Lower lobe of right lung (tissue), 2 donors: Measurements from ENCODE around the gene NBL1. TPM values are rescaled to one million over a fixed set of nuclear protein-coding genes. Genes with fewer than 3 reads are reported as not detected.
A peak's percentile ranks its signal among the peaks of the same experiment; 100 is the strongest.

ENCODE experiments used
- ATAC-seq, 2 donors: fragments of 200-7000 bp; cut with Tn5 transposase; one replicate each; pipeline ENCODE4 v1.9.1; 2020 to 2022; ENCODE audit warnings: mild to moderate bottlenecking in 2 of 2, moderate library complexity in 2 of 2
- DNase-seq: peaks from one replicate; pipeline ENCODE4 v3.0.0-alpha.2; 2020
- H3K27ac ChIP-seq: fragments of 200-600 bp; one replicate; pipeline ENCODE4 v1.8.0; 2022
- H3K27me3 ChIP-seq: fragments of 200-600 bp; one replicate; pipeline ENCODE4 v1.8.0; 2022; ENCODE audit warnings: low read depth
- H3K36me3 ChIP-seq: fragments of 200-600 bp; one replicate; pipeline ENCODE4 v1.8.0; 2022; ENCODE audit warnings: mild to moderate bottlenecking
- H3K4me1 ChIP-seq: fragments of 200-600 bp; one replicate; pipeline ENCODE4 v1.8.0; 2022
- H3K4me3 ChIP-seq: fragments of 200-600 bp; one replicate; pipeline ENCODE4 v1.8.0; 2022; ENCODE audit warnings: mild to moderate bottlenecking
- H3K9me3 ChIP-seq: fragments of 200-600 bp; one replicate; pipeline ENCODE4 v1.8.0; 2022
- intact Hi-C: fragments of 100-400 bp; cut with DNase I; formaldehyde crosslinking; loops from one replicate; pipeline ENCODE4 v1.11.0; 2022
- total RNA-seq: library from RNA; stranded (reverse); fragmentation: NEBNext Ultra II Directional; extraction: Animal tissue kit (Norgen Biotek cat#: 25700); gene quantifications from one replicate; pipeline ENCODE4 v1.2.1, GENCODE V29; 2021
- TF ChIP-seq, protein P1 (sequence below): fragments of 200-600 bp; IDR thresholded peaks from one replicate; pipeline ENCODE4 v1.8.0; 2022; ENCODE audit warnings: antibody characterized with exemption, mild to moderate bottlenecking
- donor health status: DM: no; HTN: yes; CAD: no; lungs with severe emphysema.

NBL1 gene
- total RNA-seq, 1 donor from 2014 or later: 126 TPM

GRCh38 chr1:19668888-19669287, 24.8 kb downstream of the NBL1 start:
- no peak for ATAC-seq
- no peaks in the 10 kb centered on the region for H3K36me3 ChIP-seq
- H3K4me3 ChIP-seq: no peak overlapping the region
- peaks cover 43% of the 10 kb centered on the region for H3K27me3 ChIP-seq
- intact Hi-C loops: no loop called here
- H3K9me3 ChIP-seq: no peaks in the 10 kb centered on the region
- no peak for DNase-seq
- H3K4me1 ChIP-seq: no peaks in the 10 kb centered on the region
- TF ChIP-seq, protein P1, sequence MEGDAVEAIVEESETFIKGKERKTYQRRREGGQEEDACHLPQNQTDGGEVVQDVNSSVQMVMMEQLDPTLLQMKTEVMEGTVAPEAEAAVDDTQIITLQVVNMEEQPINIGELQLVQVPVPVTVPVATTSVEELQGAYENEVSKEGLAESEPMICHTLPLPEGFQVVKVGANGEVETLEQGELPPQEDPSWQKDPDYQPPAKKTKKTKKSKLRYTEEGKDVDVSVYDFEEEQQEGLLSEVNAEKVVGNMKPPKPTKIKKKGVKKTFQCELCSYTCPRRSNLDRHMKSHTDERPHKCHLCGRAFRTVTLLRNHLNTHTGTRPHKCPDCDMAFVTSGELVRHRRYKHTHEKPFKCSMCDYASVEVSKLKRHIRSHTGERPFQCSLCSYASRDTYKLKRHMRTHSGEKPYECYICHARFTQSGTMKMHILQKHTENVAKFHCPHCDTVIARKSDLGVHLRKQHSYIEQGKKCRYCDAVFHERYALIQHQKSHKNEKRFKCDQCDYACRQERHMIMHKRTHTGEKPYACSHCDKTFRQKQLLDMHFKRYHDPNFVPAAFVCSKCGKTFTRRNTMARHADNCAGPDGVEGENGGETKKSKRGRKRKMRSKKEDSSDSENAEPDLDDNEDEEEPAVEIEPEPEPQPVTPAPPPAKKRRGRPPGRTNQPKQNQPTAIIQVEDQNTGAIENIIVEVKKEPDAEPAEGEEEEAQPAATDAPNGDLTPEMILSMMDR: no peak
- H3K27ac ChIP-seq: no peak overlapping the region

DNA sequence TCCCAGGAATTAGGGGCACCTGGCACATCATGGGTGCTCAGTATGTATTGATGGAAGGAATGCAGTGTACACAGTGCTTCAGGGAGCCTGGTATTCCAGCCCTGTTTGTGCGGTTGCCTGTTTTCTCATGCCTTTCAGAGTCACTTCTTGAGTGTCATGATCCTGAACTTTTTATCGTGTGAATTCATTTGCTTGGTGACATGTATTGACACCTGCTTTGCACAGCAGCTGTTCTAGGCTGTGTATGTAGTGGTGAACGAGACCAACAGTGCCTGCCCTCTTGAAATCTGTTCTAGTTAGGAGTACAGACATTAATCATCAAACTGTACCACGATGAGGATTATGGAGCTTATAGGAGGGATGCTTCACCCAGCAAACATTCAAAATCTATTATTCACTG, 26.7 kb downstream of the NBL1 start:
- TF ChIP-seq, protein P1: no peak
- ATAC-seq: no peak
- intact Hi-C loops: no loop called here
- no peak for DNase-seq
- H3K27ac ChIP-seq: no peak overlapping the region
- H3K4me3 ChIP-seq: no peak overlapping the region
- H3K4me1 ChIP-seq: no peaks in the 10 kb centered on the region
- H3K9me3 ChIP-seq: no peaks in the 10 kb centered on the region
- H3K36me3 ChIP-seq: no peaks in the 10 kb centered on the region
- H3K27me3 ChIP-seq: peaks cover 34% of the 10 kb centered on the region

DNA sequence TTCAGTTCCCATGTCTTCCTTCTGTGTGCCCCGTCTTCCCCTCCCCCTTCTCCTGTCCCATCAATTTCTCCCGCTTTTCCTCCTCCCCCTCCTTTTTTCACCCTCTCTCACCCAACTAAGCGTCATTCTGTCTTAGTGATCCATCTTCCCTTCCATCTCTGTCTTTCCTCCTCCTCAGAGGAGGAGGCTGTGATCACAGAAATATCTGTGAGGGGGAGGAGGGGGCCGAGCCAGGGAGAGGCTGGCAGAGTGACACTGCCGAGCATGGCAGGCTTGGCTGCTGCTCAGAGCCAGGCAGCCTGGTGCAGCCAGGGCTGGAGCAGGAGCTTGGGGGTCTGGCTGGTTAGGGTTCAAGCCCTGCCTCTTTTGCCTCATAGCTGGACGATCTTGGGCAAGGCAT, 28.1 kb downstream of the NBL1 start:
- no peak overlapping the region for H3K27ac ChIP-seq
- H3K36me3 ChIP-seq: no peaks in the 10 kb centered on the region
- DNase-seq: no peak
- no peaks in the 10 kb centered on the region for H3K4me1 ChIP-seq
- intact Hi-C loops: no loop called here
- no peak overlapping the region for H3K4me3 ChIP-seq
- ATAC-seq: no peak
- H3K9me3 ChIP-seq: no peaks in the 10 kb centered on the region
- TF ChIP-seq, protein P1: no peak
- peaks cover 20% of the 10 kb centered on the region for H3K27me3 ChIP-seq

GRCh38 chr1:19675797-19676196, 31.7 kb downstream of the NBL1 start:
- intact Hi-C loops: no loop called here
- Histone ChIP-seq H3K27ac (no peak overlapping the region), H3K9me3 (no peaks in the 10 kb centered on the region), H3K36me3 (no peaks in the 10 kb centered on the region), H3K27me3 (peaks cover 9% of the 10 kb centered on the region), H3K4me1 (no peaks in the 10 kb centered on the region), H3K4me3 (no peak overlapping the region)
- DNase-seq (no peak), ATAC-seq (no peak)
- TF ChIP-seq, protein P1: no peak

DNA sequence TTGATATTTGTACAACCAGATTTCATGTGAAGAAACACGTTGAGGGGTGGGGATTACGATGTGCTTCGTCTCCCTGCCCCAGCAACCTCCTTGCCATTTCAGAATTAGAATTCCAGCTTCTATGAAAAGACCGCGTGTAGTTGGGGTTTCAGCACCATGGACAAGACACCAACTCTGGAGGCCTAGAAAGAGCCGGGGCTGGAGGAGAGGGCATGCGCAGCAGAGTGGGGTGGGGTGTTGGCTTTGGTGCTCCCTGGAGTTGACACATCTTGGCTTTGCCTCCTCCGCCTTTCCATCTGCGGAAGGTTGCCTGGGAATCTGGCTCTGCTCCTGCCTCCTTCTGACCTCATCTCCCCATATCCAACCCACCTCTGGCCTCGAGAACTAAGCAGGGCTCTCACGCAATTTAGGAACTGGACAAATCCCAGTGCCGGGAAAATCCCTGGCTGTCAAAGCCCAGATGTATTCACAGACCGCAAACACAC, 32.4 kb downstream of the NBL1 start:
- TF ChIP-seq, protein P1: no peak
- H3K9me3 ChIP-seq: no peaks in the 10 kb centered on the region
- no peaks in the 10 kb centered on the region for H3K4me1 ChIP-seq
- intact Hi-C loops: no loop called here
- H3K36me3 ChIP-seq: no peaks in the 10 kb centered on the region
- H3K27me3 ChIP-seq: peaks cover 9% of the 10 kb centered on the region
- DNase-seq (no peak), ATAC-seq (peak in 1 of 2 donors; percentile 25)
- no peak overlapping the region for H3K27ac ChIP-seq
- H3K4me3 ChIP-seq: no peak overlapping the region

GRCh38 chr1:19678493-19678892, 34.4 kb downstream of the NBL1 start:
- ATAC-seq (peak; percentile 13 to 26), DNase-seq (no peak)
- Histone ChIP-seq H3K36me3 (peaks cover 15% of the 10 kb centered on the region), H3K4me3 (no peak overlapping the region), H3K9me3 (no peaks in the 10 kb centered on the region), H3K27ac (no peak overlapping the region), H3K4me1 (no peaks in the 10 kb centered on the region), H3K27me3 (peaks cover 9% of the 10 kb centered on the region)
- intact Hi-C loops: no loop called here
- TF ChIP-seq, protein P1: no peak
